RCC 7860 (cell line): Measurements from ENCODE around the gene ZFP36.
A peak's percentile ranks its signal among the peaks of the same experiment; 100 is the strongest.

Experiments used
- DNase-seq: peaks from one replicate; pipeline ENCODE4 v3.0.0-alpha.2; 2015; ENCODE audit warnings: low spot score
- FAIRE-seq: peaks from 2 replicates; lab custom pipeline; 2012; peaks lifted over from hg19 to GRCh38; lab: Jason Lieb, UNC

The ZFP36 gene

GRCh38 chr19:39382991-39383828, 23.4 kb upstream of the ZFP36 start:
- DNase-seq (no peak), FAIRE-seq (no peak)

GRCh38 chr19:39384839-39385568, 21.6 kb upstream of the ZFP36 start:
- FAIRE-seq (no peak), DNase-seq (no peak)

- FAIRE-seq (no peak), DNase-seq (no peak)
Observed at GRCh38 chr19:39385629-39386411, 20.8 kb upstream of the ZFP36 start.

GRCh38 chr19:39386557-39386956, 20.1 kb upstream of the ZFP36 start:
- DNase-seq = no peak
- FAIRE-seq = no peak

- DNase-seq (no peak), FAIRE-seq (no peak)
Observed at GRCh38 chr19:39388657-39389056, 18.0 kb upstream of the ZFP36 start.

- DNase-seq (no peak), FAIRE-seq (no peak)
Observed at GRCh38 chr19:39389631-39390414, 16.8 kb upstream of the ZFP36 start.

GRCh38 chr19:39390451-39390750, 16.2 kb upstream of the ZFP36 start:
- FAIRE-seq (no peak), DNase-seq (no peak)

- peak; percentile 94 for FAIRE-seq
- peak; percentile 98 for DNase-seq
Observed at GRCh38 chr19:39390751-39391437, 15.8 kb upstream of the ZFP36 start, which contains the start of the genes MED29 and PAF1. Gene MED29, plus strand, starts transcription at chr19:39391378. Its CDS starts 45 bp downstream, at chr19:39391423. Gene PAF1, minus strand, starts transcription at chr19:39391106. Its CDS starts 242 bp downstream, at chr19:39390864.

- no peak for FAIRE-seq
- peak; percentile 66 for DNase-seq
Observed at GRCh38 chr19:39397360-39398296, 9.0 kb upstream of the ZFP36 start.

GRCh38 chr19:39398297-39398864, 8.3 kb upstream of the ZFP36 start:
- FAIRE-seq = no peak
- peak; percentile 14 for DNase-seq

GRCh38 chr19:39399668-39400050, 7.0 kb upstream of the ZFP36 start:
- FAIRE-seq (no peak), DNase-seq (no peak)

GRCh38 chr19:39400061-39400460, 6.6 kb upstream of the ZFP36 start:
- no peak for FAIRE-seq
- no peak for DNase-seq

GRCh38 chr19:39401070-39401548, 5.5 kb upstream of the ZFP36 start:
- DNase-seq (peak; percentile 32), FAIRE-seq (no peak)

- FAIRE-seq = peak; percentile 81
- peak; percentile 93 for DNase-seq
Observed at GRCh38 chr19:39401549-39402345, 4.9 kb upstream of the ZFP36 start.

GRCh38 chr19:39402346-39403300, 4.0 kb upstream of the ZFP36 start:
- no peak for FAIRE-seq
- peak; percentile 67 for DNase-seq
